ACC112 (cell line): ENCODE measurements around the gene TEAD2.
A peak's percentile ranks its signal among the peaks of the same experiment; 100 is the strongest.
"Not testable (repeated sequence)": the region's sequence is repeated elsewhere in the genome, so short reads cannot be mapped to it uniquely, and the experiment has no call there.

Experiments
- H2AFZ ChIP-seq: fragments of 200-600 bp; sonication (generic); one replicate; pipeline ENCODE4 v1.6.0; 2017; ENCODE audit warnings: antibody characterized with exemption, low read length; ENCODE audit not compliant: unreplicated experiment
- H3K27ac ChIP-seq: fragments of 200-600 bp; sonication (generic); 2 replicates; pipeline ENCODE4 v1.5.1; 2014; ENCODE audit warnings: low read depth, mild to moderate bottlenecking, antibody characterized with exemption, low read length, moderate library complexity
- H3K27me3 ChIP-seq: fragments of 200-600 bp; sonication (generic); 2 replicates; pipeline ENCODE4 v1.6.1; 2014; ENCODE audit warnings: mild to moderate bottlenecking, antibody characterized with exemption, low read length, moderate library complexity, mixed read lengths; ENCODE audit not compliant: insufficient read depth
- H3K36me3 ChIP-seq: fragments of 200-600 bp; sonication (generic); 2 replicates; pipeline ENCODE4 v1.6.1; 2016; ENCODE audit warnings: mild to moderate bottlenecking, antibody characterized with exemption, low read length, moderate library complexity, mixed read lengths; ENCODE audit not compliant: insufficient read depth
- H3K4me1 ChIP-seq: fragments of 200-600 bp; sonication (generic); one replicate; pipeline ENCODE4 v1.6.1; 2016; ENCODE audit warnings: low read length, mixed read lengths; ENCODE audit not compliant: insufficient read depth, unreplicated experiment, control insufficient read depth
- H3K4me3 ChIP-seq: fragments of 200-600 bp; sonication (generic); 2 replicates; pipeline ENCODE4 v1.5.1; 2014; ENCODE audit warnings: mild to moderate bottlenecking, low read depth, low read length
- H3K79me2 ChIP-seq: fragments of 200-600 bp; sonication (generic); one replicate; pipeline ENCODE4 v1.6.0; 2016; ENCODE audit warnings: low read length; ENCODE audit not compliant: control insufficient read depth, unreplicated experiment, insufficient read depth

TEAD2 gene

DNA sequence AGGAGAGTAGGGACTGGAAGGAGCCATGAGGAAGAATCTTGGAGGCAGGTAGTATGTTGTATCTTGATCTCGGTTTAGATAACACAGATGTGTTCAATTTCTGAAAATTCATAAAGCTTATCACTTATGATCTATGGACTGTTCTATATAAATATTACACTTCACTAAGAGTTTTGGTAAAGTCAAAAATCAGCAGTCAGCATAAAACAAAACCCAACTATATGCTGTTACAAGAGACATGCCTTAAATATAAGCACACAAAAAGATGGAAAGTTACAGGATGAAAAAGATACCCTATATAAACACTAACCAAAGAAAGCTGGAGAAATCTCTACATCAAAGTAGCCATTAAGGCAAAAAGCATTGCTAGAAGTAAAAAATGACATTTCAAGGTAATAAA, 21.4 kb upstream of the TEAD2 start:
- Histone ChIP-seq H3K27me3 (no peaks in the 10 kb centered on the region), H3K4me1 (no peaks in the 10 kb centered on the region), H3K36me3 (no peaks in the 10 kb centered on the region), H3K79me2 (no peaks in the 10 kb centered on the region), H2AFZ (no peak overlapping the region), H3K27ac (no peak overlapping the region), H3K4me3 (no peak overlapping the region)

DNA sequence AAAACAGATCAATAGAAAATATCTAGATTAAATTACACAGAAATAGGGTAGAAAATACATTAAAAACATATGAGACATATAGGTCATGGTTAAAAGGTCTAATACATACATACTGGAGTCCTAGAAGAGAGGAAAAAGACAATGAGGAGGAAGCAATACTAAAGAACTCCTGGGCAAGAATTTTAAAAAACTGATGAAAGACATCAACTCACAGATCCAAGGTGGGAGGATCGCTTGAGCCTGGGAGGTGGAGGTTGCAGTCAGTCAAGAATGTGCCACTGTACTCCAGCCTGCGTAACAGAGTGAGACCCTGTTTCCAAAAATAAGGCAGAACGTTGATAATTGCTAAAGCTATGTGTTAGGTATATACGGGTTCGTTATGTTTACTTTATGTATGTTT, 20.4 kb upstream of the TEAD2 start:
- Histone ChIP-seq H3K27ac (no peak overlapping the region), H3K79me2 (no peaks in the 10 kb centered on the region), H3K4me3 (no peak overlapping the region), H3K36me3 (no peaks in the 10 kb centered on the region), H2AFZ (no peak overlapping the region), H3K4me1 (no peaks in the 10 kb centered on the region), H3K27me3 (no peaks in the 10 kb centered on the region)

DNA sequence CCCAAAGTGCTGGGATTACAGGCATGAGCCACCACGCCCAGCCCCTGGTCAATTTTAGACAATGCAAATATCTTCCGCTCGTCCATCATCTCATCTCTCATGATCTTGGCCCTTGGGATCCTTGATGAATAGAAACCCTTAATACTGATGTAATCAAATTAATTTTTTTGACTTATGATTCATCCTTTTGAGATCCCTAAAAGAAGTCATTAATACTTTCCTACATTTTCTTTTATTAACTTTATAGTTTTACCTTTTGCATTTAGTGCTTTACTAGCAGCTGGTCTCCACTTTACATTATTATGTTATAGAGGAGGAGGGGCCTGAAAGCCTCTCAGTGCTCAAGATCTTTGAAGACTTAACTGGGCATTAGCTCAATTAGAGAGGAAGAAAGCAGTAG, 18.2 kb upstream of the TEAD2 start:
- no peak overlapping the region for H3K4me3 ChIP-seq
- no peaks in the 10 kb centered on the region for H3K4me1 ChIP-seq
- no peak overlapping the region for H2AFZ ChIP-seq
- no peaks in the 10 kb centered on the region for H3K79me2 ChIP-seq
- no peaks in the 10 kb centered on the region for H3K36me3 ChIP-seq
- H3K27me3 ChIP-seq: no peaks in the 10 kb centered on the region
- H3K27ac ChIP-seq: no peak overlapping the region

DNA sequence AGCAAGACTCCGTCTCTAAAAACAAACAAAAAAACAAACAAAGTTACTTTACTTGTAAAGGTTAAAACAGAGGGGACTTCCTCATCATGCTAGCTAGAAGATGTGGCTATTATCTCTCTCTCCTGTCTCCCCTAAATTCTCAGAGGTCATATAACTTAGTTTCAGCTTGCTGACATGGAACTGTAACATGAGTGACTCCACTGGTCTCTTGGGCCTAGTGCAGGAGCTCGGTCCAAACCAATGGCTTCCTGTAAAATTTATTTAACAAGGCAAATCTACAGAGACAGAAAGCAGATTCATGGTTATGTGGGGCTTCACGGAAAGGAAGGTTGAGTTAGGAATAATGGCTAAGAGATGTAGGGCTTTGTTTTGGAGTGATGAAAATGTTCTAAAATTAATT, 16.3 kb upstream of the TEAD2 start:
- no peaks in the 10 kb centered on the region for H3K4me1 ChIP-seq
- H3K27ac ChIP-seq: no peak overlapping the region
- H3K79me2 ChIP-seq: no peaks in the 10 kb centered on the region
- H3K27me3 ChIP-seq: no peaks in the 10 kb centered on the region
- no peak overlapping the region for H2AFZ ChIP-seq
- no peaks in the 10 kb centered on the region for H3K36me3 ChIP-seq
- H3K4me3 ChIP-seq: no peak overlapping the region

DNA sequence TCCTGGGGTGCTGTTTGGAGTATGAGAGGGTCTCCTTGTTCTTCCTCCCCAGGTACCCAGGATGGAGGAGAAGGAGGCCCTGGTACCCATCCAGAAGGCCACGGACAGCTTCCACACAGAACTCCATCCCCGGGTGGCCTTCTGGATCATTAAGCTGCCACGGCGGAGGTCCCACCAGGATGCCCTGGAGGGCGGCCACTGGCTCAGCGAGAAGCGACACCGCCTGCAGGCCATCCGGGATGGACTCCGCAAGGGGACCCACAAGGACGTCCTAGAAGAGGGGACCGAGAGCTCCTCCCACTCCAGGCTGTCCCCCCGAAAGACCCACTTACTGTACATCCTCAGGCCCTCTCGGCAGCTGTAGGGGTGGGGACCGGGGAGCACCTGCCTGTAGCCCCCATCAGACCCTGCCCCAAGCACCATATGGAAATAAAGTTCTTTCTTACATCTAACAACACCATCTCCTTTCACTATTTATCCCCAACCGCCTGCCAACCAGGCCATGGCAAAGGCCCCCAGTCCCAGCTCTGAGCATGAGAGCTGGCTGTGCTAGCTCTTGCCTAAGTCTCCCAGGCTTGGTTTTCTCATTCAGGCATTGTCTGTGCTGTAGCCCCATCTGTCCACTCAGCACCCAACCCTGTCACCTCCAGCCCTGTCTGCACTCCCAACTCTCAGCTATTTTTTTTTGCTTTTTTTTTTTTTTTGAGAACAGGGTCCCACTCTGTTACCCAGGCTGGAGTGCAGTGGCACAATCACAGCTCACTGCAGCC, 12.6 kb upstream of the TEAD2 start:
- H3K27me3 ChIP-seq: no peaks in the 10 kb centered on the region
- no peak overlapping the region for H3K27ac ChIP-seq
- H3K4me1 ChIP-seq: no peaks in the 10 kb centered on the region

DNA sequence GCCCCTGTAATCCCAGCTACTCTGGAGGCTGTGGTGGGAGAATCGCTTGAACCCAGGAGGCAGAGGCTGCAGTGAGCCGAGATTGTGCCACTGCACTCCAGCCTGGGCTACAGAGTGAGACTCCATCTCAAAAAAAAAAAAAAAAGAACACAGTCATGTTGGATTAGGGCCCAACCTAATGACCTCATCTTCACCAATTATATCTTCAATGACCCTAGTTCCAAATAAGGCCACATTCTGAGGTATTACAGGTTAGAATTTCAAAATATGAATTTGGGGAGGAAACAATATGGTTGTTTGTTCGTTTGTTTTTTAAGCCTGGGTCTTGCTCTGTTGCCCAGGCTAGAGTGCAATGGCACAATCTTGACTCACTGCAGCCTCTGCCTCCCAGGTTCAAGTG, 11.0 kb upstream of the TEAD2 start:
- not testable (repeated sequence) for H3K27me3 ChIP-seq, H3K27ac ChIP-seq, H2AFZ ChIP-seq, H3K4me3 ChIP-seq, H3K4me1 ChIP-seq, H3K79me2 ChIP-seq, H3K36me3 ChIP-seq

More for the DNA sequence above, 12.6 kb upstream of the TEAD2 start:
- H2AFZ ChIP-seq: no peak overlapping the region
- H3K36me3 ChIP-seq: no peaks in the 10 kb centered on the region
- no peaks in the 10 kb centered on the region for H3K79me2 ChIP-seq
- no peak overlapping the region for H3K4me3 ChIP-seq

DNA sequence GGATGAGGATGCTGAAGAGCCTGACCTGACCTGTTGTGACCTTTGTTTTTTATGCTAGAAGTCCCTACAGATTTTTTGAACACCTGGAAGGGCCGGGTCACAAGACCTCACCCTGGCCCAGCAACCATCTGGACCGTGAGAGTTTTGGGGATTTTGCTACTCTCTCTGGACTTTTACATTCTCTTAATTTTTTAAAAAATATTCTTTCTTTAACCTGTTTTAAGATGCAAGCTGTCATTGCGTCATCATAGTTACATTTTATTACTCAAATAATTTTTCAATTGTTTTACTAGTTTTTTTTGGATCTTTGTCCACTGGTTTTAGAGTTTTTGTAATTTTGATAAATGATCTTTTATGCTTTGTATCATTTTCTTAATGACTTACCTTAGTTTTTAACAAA, 9.0 kb upstream of the TEAD2 start:
- H3K4me1 ChIP-seq: no peaks in the 10 kb centered on the region

DNA sequence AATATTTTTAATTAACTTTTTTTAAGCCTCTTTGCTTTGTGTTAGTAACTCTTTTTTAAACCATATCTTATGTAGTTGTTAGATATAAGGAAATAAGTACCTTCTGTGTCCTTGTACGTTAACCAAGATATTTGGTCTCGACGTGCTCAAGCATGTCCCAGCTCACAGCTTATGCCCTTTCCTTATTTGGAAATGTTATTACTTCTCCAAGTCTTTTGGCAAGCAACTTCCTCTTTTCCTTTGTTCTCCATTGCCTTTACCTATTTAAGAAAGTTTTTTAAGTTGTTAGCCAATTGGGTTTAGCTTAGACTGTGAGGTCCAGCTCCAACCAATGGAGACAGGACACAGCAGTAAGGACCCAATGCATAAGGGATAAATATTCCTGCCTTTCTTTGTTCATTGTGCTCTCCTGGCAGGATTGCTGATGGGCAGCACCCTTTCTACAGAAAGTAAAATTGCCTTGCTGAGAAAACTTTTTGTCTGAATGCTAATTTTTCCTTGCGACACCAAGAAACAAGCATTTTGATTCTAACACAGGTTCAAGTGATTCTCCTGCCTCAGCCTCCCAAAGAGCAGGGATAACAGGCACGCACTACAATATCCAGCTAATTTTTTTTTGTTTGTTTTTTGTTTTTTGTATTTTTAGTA, 6.6 kb upstream of the TEAD2 start:
- Histone ChIP-seq H3K27ac (no peak overlapping the region), H3K4me1 (no peaks in the 10 kb centered on the region), H2AFZ (no peak overlapping the region), H3K79me2 (no peaks in the 10 kb centered on the region), H3K36me3 (no peaks in the 10 kb centered on the region), H3K27me3 (no peaks in the 10 kb centered on the region), H3K4me3 (no peak overlapping the region)

More for the DNA sequence above, 9.0 kb upstream of the TEAD2 start:
- H3K79me2 ChIP-seq: no peaks in the 10 kb centered on the region
- H3K27ac ChIP-seq: no peak overlapping the region
- no peaks in the 10 kb centered on the region for H3K36me3 ChIP-seq
- no peak overlapping the region for H2AFZ ChIP-seq
- H3K27me3 ChIP-seq: no peaks in the 10 kb centered on the region
- no peak overlapping the region for H3K4me3 ChIP-seq

DNA sequence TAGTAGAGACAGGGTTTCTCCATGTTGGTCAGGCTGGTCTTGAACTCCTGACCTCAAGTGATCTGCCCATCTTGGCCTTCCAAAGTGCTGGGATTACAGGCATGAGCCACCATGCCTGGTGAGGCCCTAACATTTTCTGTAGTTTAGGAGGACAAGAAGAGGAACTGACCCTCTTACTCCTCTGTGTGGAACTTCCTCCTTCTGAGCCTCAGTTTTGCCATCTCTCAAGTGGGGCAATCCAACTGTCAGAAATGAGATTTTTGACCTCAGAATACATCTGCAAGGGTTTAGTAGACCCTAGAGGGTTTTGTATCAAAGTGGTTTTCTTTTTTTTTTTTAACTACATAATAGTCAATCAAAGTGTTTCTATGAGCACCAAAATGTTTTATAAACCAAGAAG, 3.9 kb upstream of the TEAD2 start:
- H3K36me3 ChIP-seq: no peaks in the 10 kb centered on the region
- H2AFZ ChIP-seq: no peak overlapping the region

DNA sequence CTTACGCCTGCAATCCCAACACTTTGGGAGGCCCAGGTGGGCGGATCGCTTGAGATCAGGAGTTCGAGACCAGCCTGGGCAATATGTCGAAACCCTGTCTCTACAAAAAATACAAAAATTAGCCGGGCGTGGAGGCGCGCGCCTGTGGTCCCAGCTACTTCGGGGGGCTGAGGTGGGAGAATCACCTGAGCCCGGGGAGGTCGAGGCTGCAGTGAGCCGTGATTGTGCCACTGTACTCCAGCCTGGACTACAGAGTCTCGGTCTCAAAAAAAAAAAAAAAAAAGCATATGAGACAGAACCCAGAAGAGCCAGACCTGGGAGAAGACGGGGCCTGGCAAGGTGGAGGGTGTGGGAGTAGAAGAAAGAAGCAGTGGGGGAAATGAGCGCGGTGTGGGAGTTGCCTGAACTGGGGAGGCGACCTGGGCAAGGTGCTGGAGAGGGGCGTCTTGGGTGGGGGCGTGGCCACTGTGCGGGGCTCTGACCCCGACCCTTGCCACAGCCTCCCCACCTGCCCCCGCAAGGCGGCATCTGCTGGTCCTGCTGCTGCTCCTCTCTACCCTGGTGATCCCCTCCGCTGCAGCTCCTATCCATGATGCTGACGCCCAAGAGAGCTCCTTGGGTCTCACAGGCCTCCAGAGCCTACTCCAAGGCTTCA, 2.0 kb upstream of the TEAD2 start:
- no peak overlapping the region; the same call in 1 of the 2 replicates for H3K4me3 ChIP-seq
- no peaks in the 10 kb centered on the region for H3K36me3 ChIP-seq
- peak overlapping the region; percentile 43 for H2AFZ ChIP-seq
- H3K4me1 ChIP-seq: no peaks in the 10 kb centered on the region
- no peaks in the 10 kb centered on the region for H3K27me3 ChIP-seq
- H3K27ac ChIP-seq: no peak overlapping the region
- H3K79me2 ChIP-seq: no peaks in the 10 kb centered on the region

More for the DNA sequence above, 3.9 kb upstream of the TEAD2 start:
- Histone ChIP-seq H3K27me3 (no peaks in the 10 kb centered on the region), H3K27ac (no peak overlapping the region), H3K4me1 (no peaks in the 10 kb centered on the region), H3K4me3 (no peak overlapping the region), H3K79me2 (no peaks in the 10 kb centered on the region)
